NCI-H510A (cell line): ENCODE measurements around the gene URM1.

Experiments
- DNase-seq: peaks from one replicate; lab custom pipeline; 2025; lab: John Stamatoyannopoulos, UW

Gene URM1

DNA sequence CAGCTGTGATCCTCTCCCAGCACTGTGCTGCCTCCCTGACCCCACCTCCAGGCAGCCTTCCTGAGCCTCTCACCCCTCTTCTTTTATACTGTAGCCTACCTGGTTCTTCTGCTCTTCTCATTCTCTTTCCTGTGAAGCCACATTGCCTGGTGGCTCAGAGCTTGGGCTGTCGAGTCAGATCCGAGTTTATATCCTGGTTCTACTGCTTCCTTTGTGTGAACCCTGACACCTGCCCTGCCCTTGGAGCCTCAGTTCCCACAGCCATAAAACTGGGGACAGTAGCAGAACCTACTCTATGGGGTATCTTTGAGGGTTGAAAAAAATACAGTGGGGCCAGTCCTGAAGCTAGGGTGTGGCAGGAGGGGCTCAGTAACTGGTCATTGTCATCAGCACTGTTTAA lies 22.0 kb upstream of the URM1 start:
- no peak for DNase-seq

DNA sequence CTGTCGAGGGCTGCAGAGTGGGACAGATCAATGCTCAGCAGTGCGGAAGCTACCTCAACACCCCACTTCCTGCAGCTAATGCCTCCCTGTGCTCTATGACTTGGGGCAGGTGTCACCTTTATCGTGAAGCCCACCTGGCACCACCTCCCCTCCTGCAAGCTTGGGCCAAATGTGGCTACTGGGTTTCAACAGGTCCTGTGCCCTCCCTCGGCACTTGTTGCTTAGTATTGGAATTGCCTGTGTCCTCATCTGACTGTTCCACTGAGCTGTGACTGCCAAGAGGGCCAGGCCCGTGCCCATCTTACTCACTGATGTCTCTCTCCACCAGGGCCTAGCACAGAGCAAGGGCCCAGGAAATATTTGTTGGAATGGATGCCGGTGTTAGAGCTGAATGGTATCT lies 21.4 kb upstream of the URM1 start:
- no peak for DNase-seq

DNA sequence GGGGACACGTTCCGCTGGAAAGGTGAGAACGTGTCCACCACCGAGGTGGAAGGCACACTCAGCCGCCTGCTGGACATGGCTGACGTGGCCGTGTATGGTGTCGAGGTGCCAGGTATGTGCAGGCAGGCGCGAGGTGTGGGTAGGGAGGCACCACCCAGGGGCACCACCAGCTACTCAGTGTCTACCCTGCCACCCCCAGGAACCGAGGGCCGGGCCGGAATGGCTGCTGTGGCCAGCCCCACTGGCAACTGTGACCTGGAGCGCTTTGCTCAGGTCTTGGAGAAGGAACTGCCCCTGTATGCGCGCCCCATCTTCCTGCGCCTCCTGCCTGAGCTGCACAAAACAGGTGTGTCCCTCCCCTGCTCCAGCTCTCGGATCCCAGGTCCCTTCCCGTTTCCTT lies 15.7 kb upstream of the URM1 start:
- no peak for DNase-seq

DNA sequence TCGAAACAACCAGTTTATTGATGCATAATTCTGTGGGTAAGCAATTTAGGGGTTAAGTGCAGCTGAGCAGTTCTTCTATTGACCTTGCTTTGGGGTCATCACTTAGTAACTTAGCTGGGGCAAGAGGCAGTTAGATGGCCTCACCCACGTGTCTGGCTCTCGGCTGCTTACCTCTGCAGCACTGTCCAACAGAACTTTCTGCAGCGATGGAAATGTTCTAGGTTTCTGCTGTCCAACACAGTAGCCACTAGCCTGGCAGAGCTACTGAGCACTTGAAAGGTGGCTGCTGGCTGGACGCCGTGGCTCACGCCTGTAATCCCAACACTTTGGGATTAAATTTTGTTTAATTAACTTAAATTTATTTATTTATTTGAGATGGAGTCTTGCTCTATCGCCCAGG lies 13.1 kb upstream of the URM1 start:
- DNase-seq, result no peak

DNA sequence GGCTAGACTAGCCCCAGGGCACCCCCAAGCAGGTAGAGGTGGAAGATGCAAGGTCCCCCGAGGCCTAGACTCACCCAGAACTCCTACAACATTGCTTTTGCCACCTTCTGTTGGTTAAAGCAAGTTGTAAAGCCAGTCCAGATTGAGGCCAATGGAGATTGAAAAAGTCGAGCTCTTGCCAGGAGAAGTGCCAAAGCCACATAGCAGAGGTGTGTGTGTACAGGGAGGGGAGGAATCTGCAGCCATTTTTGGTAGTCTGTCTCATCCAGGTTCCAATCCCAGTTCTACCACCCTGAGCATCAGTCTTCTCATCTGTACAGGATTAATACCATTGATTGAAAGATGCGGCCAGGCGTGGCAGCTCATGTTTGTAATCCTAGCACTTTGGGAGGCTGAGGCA lies 12.3 kb upstream of the URM1 start:
- no peak for DNase-seq

DNA sequence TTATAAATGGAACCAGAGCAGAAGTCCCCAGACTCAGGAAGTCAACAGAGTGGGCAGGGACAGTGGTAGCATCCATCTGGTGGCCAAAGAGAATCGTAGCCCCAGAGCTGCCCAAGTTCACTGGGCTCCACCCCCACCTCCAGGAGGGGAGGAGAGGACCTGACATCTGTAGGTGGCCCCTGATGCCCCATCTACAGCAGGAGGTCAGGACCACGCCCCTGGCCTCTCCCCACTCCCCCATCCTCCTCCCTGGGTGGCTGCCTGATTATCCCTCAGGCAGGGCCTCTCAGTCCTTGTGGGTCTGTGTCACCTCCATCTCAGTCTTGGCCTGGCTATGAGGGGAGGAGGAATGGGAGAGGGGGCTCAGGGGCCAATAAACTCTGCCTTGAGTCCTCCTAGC lies 10.3 kb upstream of the URM1 start:
- DNase-seq, result no peak

DNA sequence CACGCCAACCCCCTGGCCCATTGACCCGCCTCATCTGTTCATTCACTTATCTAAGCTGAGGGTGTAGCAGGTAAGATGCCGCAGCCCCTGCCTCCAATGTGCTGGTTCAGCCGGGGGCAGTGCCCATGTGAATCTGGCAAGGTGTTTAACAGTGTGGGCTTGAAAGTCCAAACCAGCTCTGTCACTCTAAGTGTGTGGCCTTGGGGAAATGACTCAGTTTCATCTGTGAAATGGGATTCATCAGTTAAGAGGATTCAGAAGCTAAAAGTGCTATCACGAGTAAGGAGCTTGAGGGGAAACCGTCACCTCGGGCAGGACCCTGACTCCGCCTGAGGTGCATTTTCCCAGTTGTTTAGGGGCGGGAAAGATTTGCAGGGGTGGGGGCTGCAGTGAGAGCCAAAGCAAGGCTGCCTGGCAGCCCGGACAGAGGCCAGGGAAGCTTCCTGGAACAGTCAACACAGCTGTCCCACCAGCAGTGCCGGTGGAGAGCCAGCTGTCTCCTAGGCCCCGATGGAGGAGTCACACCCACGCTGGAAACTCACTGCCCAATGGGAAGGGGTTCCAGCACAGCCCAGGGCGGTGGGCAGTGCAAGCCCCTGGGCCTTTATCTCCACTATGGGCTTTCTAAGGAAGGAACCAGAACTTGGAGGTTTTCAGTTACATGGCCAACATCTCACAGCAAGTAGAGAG lies 9.7 kb upstream of the URM1 start:
- DNase-seq, result no peak

DNA sequence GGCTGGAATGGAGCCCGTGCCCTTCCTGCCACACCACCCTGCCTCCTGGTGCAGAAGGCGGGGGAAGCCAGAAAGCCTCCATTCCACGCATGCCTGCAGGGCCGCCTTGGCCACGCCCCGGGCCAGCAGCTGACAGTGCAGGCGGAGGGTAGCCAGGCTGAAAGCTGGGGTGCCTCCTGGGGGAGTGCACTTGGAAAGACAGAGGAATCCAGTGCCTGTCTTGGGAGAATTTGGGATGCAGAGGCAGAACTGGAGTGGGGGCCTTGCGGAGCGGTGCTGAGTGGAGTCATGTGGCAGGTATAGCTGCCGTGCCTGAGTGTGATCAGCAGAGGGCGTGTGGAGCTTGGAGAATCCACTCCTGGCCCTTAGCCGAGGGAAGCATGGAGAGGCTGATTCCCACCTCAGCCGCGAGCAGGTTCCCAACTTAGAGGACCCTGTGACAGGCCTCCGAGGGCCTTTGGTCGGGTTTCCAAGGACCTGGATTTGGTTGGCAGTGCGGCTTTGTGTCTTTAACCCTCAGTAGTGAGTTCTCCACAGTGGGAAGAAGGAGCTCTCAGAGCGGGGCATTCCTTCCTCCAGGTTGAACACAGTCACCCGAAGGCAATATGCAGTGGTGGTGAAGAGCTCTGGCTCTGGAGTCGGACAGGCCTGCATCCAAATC lies 9.1 kb upstream of the URM1 start:
- peak; percentile 57 for DNase-seq

- no peak for DNase-seq
Observed at GRCh38 chr9:128362774-128363173, 8.4 kb upstream of the URM1 start.

DNA sequence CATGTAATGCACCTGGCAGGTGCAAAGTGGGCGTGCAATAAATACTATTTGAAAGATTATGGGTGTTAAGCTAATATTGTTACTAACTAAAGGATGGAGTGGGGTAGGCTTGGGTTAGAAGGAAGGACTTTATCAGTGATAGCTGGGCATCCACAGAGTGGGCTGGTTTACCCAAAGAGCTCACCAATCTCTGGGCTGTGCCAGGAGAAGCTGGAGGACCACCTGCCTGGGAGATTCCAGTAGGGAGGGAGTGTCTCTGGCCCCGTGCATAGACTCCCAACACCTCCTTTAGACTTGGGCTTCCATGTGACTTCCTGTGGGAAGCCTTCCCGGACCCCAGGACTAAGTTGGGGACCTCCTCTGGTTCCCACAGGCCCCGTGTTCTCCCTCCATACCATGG lies 5.6 kb upstream of the URM1 start:
- no peak for DNase-seq

GRCh38 chr9:128369024-128369706 lies 2.0 kb upstream of the URM1 start:
- DNase-seq, result no peak

DNA sequence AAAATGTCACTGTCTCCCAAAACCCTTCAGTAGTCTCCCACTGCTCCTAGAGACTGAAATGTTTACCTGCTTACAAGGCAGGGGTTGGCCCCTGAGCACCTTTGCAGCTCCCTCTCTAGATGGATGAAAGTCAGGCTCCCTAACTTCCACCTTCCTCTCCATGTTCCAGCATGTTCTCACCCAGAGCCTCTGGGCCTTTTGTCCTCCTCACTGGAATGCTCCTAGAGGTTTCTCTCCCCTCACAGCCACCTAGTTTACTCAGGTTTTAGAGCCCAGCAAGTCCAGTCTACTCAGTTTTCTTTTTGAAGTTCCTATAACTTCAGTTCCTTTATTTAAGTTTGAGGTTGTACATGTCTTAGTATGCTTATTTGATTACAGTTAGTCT lies 815 bp upstream of the URM1 start:
- DNase-seq, result no peak

DNA sequence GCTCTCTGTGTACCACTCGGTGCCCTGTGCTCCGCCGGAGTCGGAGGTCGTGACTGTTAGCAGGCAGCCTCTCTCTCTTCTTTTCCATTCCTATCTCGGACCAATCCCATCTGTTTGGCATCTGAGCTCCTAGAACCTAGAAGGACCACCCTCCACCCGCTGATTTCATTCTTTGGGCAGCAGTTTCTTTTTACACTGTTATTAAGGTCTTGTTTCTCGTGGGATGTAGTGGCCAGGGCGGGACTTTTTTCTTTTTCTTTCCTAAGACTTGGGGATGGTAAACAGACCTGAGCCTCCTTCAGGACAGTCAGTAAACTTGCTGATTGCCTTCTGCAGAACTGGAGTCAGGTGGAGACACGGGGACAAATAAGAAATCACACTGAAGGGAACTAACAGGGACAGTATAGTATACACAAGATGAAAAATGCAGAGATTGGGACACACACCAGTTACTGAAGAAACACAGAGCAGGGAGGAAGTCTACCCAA lies 500 bp downstream of the URM1 start:
- DNase-seq, result no peak

DNA sequence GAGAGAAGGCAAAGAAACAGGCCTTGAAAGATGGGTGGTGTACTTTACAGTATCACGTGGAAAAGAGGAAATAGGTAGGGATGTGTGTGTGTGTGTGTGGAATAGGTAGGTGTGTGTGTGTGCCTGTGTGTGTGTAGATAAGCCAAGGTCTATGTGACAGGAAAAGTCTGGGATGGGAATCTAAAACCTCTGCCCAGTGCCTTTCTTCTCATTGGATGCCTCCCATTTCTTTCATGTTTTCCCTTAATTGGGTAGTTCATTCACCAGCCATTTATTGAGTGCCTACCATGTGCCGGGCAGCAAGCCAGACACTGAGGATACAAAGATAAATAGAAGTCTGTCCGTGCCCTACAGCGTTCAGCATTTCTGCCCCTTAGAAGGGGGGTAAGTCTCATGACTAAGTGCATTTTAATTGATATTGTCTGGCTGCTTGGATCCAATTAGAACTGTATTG lies 1.0 kb downstream of the URM1 start:
- DNase-seq, result no peak

DNA sequence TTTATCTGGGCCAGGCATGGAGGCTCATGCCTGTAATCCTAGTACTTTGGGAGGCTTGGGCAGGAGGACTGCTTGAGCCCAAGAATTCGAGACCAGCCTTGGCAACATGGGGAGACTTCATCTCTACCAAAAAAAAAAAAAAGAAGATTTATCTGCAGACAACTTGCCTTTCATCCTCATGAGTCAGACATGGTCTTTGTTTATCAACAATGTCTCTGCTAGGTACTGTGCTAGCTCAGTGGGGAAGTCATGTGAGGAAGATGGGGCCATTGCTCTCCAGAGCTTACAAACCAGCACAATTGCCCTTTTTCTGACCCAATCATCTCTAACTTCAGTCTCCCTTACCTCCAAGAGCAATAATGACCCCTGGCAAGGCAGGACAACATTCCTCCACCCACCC lies 1.6 kb downstream of the URM1 start:
- DNase-seq, result no peak

- no peak for DNase-seq
Observed at GRCh38 chr9:128374221-128374675, 3.1 kb downstream of the URM1 start.

- DNase-seq, result no peak
Observed at GRCh38 chr9:128375865-128376264, 4.7 kb downstream of the URM1 start.

DNA sequence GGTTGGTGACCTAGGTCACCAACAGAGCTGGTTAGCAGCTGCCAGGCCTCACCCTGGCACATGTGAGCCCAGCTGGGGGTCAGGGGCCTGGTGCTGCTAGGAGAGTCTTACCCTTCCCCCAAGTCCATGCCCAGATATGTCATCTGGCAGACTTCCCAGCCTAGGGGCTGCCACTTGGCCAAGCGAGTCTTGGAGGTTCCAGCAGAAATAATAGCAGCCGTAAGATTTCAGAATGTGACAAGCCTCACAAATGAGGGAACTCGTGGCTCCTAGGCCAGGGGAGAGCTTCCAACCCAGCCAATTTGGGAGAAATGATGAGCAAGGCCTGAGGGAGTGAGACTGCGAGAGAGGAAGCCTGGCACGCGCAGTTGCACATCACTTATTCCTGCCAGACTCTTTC lies 11.1 kb downstream of the URM1 start:
- DNase-seq, result no peak

DNA sequence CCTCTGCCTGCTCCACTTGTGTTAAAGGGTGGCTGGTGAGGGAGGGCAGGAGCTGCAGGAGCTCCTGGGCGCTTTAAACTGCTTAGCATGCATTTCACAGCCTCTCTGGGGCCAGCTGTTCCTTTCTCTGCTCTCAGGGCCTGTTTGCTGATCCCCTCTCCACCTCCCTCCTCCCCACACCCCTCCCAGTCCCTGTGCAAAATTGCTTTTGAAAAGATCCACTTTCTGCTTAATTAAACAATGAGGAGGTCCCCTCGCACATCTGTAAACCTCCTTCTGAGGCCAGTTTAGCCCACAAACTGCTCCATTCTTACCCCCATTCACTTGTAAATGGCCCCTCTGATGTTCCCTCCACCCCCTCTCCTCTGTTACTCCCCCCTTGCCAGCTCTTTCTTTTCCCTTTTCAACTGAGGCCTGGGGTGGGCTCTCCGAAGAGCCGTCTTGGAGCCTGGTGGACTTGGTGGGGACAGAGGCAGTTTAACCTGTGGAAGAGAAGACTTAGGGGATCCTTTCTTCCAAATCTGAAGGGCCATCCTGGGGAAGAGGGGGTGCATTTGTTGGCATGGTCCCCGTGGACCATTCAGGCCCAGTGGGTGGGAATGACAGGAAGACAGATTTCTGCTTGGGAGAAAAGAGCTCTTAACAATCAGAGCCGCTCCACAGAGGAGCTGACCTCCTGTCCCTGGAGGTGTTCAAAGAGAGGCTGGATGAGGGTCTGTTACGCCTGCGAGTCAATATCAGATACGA lies 12.0 kb downstream of the URM1 start:
- no peak for DNase-seq

DNA sequence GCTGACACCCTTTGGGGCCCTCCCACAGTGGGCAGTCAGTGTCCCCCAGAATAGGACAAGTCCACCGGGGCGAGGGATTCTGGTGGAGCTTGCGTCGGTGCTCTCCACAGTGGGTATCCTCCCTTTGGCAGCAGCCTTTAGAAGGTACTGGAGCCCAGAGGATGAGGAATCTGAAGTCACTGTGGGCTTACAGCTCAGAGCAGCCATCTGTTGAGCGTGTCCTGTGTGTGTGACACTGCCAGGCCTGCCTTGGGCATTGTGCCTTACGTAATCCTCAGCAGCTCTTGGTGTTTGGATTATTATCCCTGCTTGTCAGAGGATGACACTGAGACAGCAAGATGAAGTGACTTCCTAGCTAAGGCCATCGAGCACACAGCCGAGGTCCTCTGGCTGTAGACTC lies 12.6 kb downstream of the URM1 start:
- no peak for DNase-seq

- DNase-seq, result no peak
Observed at GRCh38 chr9:128384801-128385495, 13.8 kb downstream of the URM1 start.
